Tibial nerve (tissue), 3 donors: ENCODE results near the gene MIS12.

Experiments
- CTCF ChIP-seq, 5 experiments: fragments of 200-600 bp in 3 of 5; fragments of 450-650 bp in 2 of 5; sonication (generic) in 3 of 5; IDR thresholded peaks; one replicate each; pipeline ENCODE4 v1.5.1; 2016 to 2019; ENCODE audit warnings: antibody characterized with exemption in 5 of 5, mild to moderate bottlenecking in 3 of 5, moderate library complexity in 2 of 5
- POLR2A ChIP-seq, 2 donors: fragments of 450-650 bp; IDR thresholded peaks; one replicate each; pipeline ENCODE4 v1.6.1; 2017; ENCODE audit warnings: antibody characterized with exemption in 2 of 2, mild to moderate bottlenecking in 2 of 2, moderate library complexity in 2 of 2

GRCh38 chr17:5506307-5506706 lies 19.9 kb downstream of the MIS12 start:
- TF ChIP-seq POLR2A (IDR thresholded peaks at IDR 0.05): no peak
- TF ChIP-seq CTCF (IDR thresholded peaks at IDR 0.05): no peak
